ENCODE data around the gene LSM14A. TPM values are rescaled to one million over a fixed set of nuclear protein-coding genes. Genes with fewer than 3 reads are reported as not detected.
A peak's percentile ranks its signal among the peaks of the same experiment; 100 is the strongest.

LSM14A gene
- total RNA-seq (2021; fragmentation: NEBNext Ultra II Directional; extraction: Animal tissue kit (Norgen Biotek cat#: 25700)) (190 and 195 TPM in 2 replicates), polyA plus RNA-seq (2011; rRNA removed) (117 and 149 TPM in 2 replicates), polyA minus RNA-seq (2011; rRNA and poly(A)+ RNA removed) (310 and 385 TPM in 2 replicates)
- polyA plus RNA-seq (2011; cell fraction: cytosol; rRNA removed): 139 TPM
- polyA plus RNA-seq (2011; cell fraction: nucleus; rRNA removed): 319 TPM
- 115 to 194 TPM (median 141 TPM) in 4 replicates for polyA plus RNA-seq (2012, experiment 1 of 2)
- 12.0 TPM for polyA plus RNA-seq (2012, experiment 2 of 2)
- polyA plus RNA-seq (2013, experiment 1 of 2): 117 TPM
- 112 TPM for polyA plus RNA-seq (2013, experiment 2 of 2)
- 124 TPM for polyA minus RNA-seq (2011; cell fraction: cytosol; rRNA and poly(A)+ RNA removed)
- 383 TPM for polyA minus RNA-seq (2011; cell fraction: nucleus; rRNA and poly(A)+ RNA removed)
- long read RNA-seq, experiment 1, transcript LSM14A-208 (3 exons, 699 nt): minor isoform, 8 of 188 reads
- long read RNA-seq, experiment 1, transcript LSM14A-203 (10 exons, 3,596 nt): major isoform, 10 of 188 reads
- long read RNA-seq, experiment 1, partial matches to known transcripts: 99 of 188 reads
- long read RNA-seq, experiment 1, other reads (novel, unspliced or antisense): 67 of 188 reads
- long read RNA-seq, experiment 2, transcript LSM14A-208 (3 exons, 699 nt): major isoform, 15 of 132 reads
- long read RNA-seq, experiment 2, partial matches to known transcripts: 94 of 132 reads
- long read RNA-seq, experiment 2, other reads (novel, unspliced or antisense): 20 of 132 reads

DNA sequence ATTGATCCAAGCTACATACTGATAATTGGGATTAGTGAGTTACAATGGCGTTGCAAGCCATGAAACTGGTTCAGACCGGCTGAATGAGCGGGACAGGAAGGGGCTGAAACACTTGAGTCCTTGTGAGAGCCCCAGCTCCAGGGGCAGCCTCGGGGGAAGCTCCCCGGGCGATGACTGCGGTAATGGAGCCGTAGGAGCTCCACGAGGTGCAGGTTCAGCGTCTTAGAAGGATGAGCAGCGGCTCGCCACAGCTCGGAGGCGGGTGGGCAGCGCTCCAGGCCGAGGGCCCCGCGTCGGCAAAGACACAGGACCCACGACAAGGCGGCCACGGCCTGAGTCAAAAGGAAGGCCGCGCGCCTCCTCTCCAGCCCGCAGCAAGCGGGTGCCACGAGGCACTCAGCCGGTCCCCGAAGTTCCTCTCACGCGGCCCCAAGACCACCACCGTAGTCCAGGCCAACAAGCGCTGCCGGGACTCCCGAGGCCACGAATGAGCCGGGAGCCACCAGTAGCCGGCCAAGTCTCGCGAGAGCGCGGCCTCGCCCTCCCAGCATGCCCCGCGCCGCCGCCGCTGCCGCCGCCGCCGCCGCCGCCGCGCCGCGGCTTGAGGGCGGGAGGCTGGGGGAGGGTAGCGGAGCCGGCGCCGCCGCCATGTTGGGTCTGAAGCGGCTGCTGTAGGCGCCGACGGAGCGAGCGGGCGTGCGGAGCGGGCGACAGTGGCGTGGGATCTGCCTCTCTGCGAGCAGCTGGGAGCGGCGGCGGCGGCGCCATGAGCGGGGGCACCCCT is at the start of gene LSM14A:
Gene LSM14A (plus strand): TSS at position 628 of the 784 bp plus-strand sequence. CDS start 139 bp downstream, at position 767.
- peak within 1 kb of the TSS; percentile 96 for H4K91ac ChIP-seq (replicated peaks; ENCODE audit: insufficient read length, low read length)
- H3K23ac ChIP-seq (ENCODE audit: insufficient read length): no peak within 1 kb of the TSS
- peak within 1 kb of the TSS; percentile 98 for H4K5ac ChIP-seq (ENCODE audit: insufficient read length, low read depth, low read length)
- H3K79me1 ChIP-seq (ENCODE audit: low read depth, low read length): no peaks in the 10 kb centered on the region; the same call in 1 of the 2 replicates
- 4% methylated on average over 50 of the region's 83 CpGs; no CpG with 5 or more reads in 1 of the 2 experiments for WGBS, 2 experiments (ENCODE audit: extremely low coverage in 1 of 2, insufficient coverage in 1 of 2, insufficient read length in 1 of 2, insufficient replicate concordance in 2 of 2, low coverage in 1 of 2, low lambda C conversion rate in 2 of 2, missing lambda C conversion rate in 1 of 2)
- H4K8ac ChIP-seq (ENCODE audit: extremely low read depth, insufficient read depth, low read length): peak within 1 kb of the TSS; percentile 100
- ChIA-PET POLR2A (ENCODE audit: partially characterized antibody) (interaction anchor here (0.6 to 3.9 kb wide), 31 partner anchors 9 to 799 kb away, joined by 3 to 34 read pairs (median 4); partner anchors contain the start of genes CEBPG and KCTD15), CTCF (ENCODE audit: partially characterized antibody) (no interaction called here)
- no peak within 1 kb of the TSS for H3K14ac ChIP-seq (ENCODE audit: insufficient read length)
- peak within 1 kb of the TSS; percentile 97 for H2AK5ac ChIP-seq (ENCODE audit: low read depth, low read length)
- peak within 1 kb of the TSS; percentile 99 for H3K18ac ChIP-seq (ENCODE audit: extremely low read depth, low read length)
- peaks cover 10 to 43% of the 10 kb centered on the region in 2 experiments for H3K79me2 ChIP-seq (ENCODE audit: control insufficient read depth in 1 of 2, insufficient read depth in 2 of 2, low read length in 2 of 2)
- peak within 1 kb of the TSS; percentile 92 to 94 for H3K4me2 ChIP-seq (ENCODE audit: insufficient read depth in 1 of 2, low read depth in 2 of 2, low read length in 2 of 2)
- peaks cover 0 to 6% (median 4%) of the 10 kb centered on the region in 4 experiments; a peak in 5 of 7 replicates for H3K4me1 ChIP-seq (replicated peaks in 1 of 4; ENCODE audit: control insufficient read depth in 3 of 4, insufficient read depth in 4 of 4, low read length in 3 of 4)
- H2BK15ac ChIP-seq (ENCODE audit: low read length): no peak within 1 kb of the TSS
- peaks cover 8 to 18% of the 10 kb centered on the region in 2 experiments for H4K20me1 ChIP-seq (replicated peaks in 1 of 2; ENCODE audit: control insufficient read depth in 1 of 2, insufficient read depth in 2 of 2, low read length in 2 of 2)
- peak within 1 kb of the TSS; percentile 99 for H3K27ac ChIP-seq (ENCODE audit: low read depth, low read length)
- H3K4ac ChIP-seq (replicated peaks; ENCODE audit: insufficient read length, low read depth, low read length): peak within 1 kb of the TSS; percentile 99
- peaks cover 11% of the 10 kb centered on the region for H3K23me2 ChIP-seq (ENCODE audit: low read depth, low read length)
- no peaks in the 10 kb centered on the region for H3K27me3 ChIP-seq (replicated peaks in 1 of 4; ENCODE audit: control insufficient read depth in 3 of 4, extremely low read depth in 1 of 4, insufficient read depth in 3 of 4, low read length in 3 of 4)
- peak within 1 kb of the TSS; percentile 73 to 94 (median 90) for H3K4me3 ChIP-seq (ENCODE audit: extremely low read depth in 1 of 4, insufficient read depth in 2 of 4, low read depth in 3 of 4, low read length in 4 of 4)
- H2BK12ac ChIP-seq (ENCODE audit: low read depth, low read length): peak within 1 kb of the TSS; percentile 86; the same call in 1 of the 2 replicates
- H2BK20ac ChIP-seq (ENCODE audit: low read length): no peak within 1 kb of the TSS
- peak within 1 kb of the TSS; percentile 99 for H2BK5ac ChIP-seq (ENCODE audit: low read depth, low read length)
- 0 out of 2 replicates have a peak within 1 kb of the TSS, but pooled peaks have one; percentile 3 for H2AFZ ChIP-seq (ENCODE audit: low read length)
- no peak within 1 kb of the TSS for H2BK120ac ChIP-seq (replicated peaks; ENCODE audit: low read depth, low read length)
- DNase-seq (ENCODE audit: low read depth in 1 of 2, low spot score in 2 of 2) (peak; percentile 61 to 94), FAIRE-seq (no peak)
- peak within 1 kb of the TSS; percentile 98 to 100 (median 100) for H3K9ac ChIP-seq (replicated peaks in 1 of 4; ENCODE audit: extremely low read depth in 1 of 4, low read depth in 3 of 4, low read length in 3 of 4)
- H3K56ac ChIP-seq (replicated peaks; ENCODE audit: insufficient read length, low read depth, low read length): peak within 1 kb of the TSS; percentile 97
- no peaks in the 10 kb centered on the region for H3K9me3 ChIP-seq (ENCODE audit: insufficient read depth in 2 of 2, low read depth in 1 of 2, low read length in 1 of 2)
- peaks cover 0 to 8% (median 0%) of the 10 kb centered on the region in 4 experiments; a peak in 2 of 8 replicates for H3K36me3 ChIP-seq (ENCODE audit: control insufficient read depth in 2 of 4, insufficient read depth in 4 of 4, low read length in 3 of 4)
- TF ChIP-seq EZH2 (IDR thresholded peaks at IDR 0.05; ENCODE audit: low read depth, low read length, severe bottlenecking): no peak
- TF ChIP-seq RAD21 (IDR thresholded peaks at IDR 0.05 in 1 of 2, conservative IDR thresholded peaks at IDR 0.05 in 1 of 2; ENCODE audit: low read depth in 2 of 2, low read length in 2 of 2): no peak
- TF ChIP-seq KDM5A (IDR thresholded peaks at IDR 0.05; ENCODE audit: low read length): 0 out of 2 replicates have a peak, but pooled peaks have one; percentile 3
- TF ChIP-seq CEBPB (IDR thresholded peaks at IDR 0.05; ENCODE audit: low read depth, low read length): no peak
- peak; percentile 6; the same call in 1 of the 2 replicates for TF ChIP-seq RBBP5 (IDR thresholded peaks at IDR 0.05; ENCODE audit: borderline replicate concordance, low read depth, low read length)
- TF ChIP-seq SUZ12 (IDR thresholded peaks at IDR 0.05; ENCODE audit: low read length): no peak
- TF ChIP-seq TEAD4 (IDR thresholded peaks at IDR 0.05; ENCODE audit: low read depth, low read length): no peak
